LNCAP (cell line): ENCODE results near the gene FAM216A.

Experiments used
- TF ChIP-seq, protein P1 (sequence below): fragments of 450-650 bp; IDR thresholded peaks from 2 replicates; pipeline ENCODE4 v1.5.1; 2017; ENCODE audit warnings: mild to moderate bottlenecking

Gene FAM216A

DNA sequence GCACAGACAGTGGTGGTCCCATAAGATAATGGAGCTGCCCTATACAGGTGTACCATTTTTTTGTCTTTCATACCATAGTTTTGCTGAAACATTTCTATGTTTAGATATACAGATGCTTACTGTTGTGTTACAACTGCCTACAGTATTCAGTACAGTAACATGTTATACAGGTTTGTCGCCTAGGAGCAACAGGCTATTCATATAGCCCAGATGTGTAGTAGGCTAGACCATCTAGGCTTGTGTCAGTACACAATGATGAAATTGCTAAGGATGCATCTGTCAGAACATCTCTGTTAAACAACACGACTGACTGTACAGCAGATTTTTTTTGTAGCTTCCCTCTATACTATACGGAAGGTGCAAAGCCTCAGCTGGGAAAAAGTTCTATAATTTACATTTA is 64.0 kb downstream of the FAM216A start:
- TF ChIP-seq, protein P1, sequence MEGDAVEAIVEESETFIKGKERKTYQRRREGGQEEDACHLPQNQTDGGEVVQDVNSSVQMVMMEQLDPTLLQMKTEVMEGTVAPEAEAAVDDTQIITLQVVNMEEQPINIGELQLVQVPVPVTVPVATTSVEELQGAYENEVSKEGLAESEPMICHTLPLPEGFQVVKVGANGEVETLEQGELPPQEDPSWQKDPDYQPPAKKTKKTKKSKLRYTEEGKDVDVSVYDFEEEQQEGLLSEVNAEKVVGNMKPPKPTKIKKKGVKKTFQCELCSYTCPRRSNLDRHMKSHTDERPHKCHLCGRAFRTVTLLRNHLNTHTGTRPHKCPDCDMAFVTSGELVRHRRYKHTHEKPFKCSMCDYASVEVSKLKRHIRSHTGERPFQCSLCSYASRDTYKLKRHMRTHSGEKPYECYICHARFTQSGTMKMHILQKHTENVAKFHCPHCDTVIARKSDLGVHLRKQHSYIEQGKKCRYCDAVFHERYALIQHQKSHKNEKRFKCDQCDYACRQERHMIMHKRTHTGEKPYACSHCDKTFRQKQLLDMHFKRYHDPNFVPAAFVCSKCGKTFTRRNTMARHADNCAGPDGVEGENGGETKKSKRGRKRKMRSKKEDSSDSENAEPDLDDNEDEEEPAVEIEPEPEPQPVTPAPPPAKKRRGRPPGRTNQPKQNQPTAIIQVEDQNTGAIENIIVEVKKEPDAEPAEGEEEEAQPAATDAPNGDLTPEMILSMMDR: no peak

DNA sequence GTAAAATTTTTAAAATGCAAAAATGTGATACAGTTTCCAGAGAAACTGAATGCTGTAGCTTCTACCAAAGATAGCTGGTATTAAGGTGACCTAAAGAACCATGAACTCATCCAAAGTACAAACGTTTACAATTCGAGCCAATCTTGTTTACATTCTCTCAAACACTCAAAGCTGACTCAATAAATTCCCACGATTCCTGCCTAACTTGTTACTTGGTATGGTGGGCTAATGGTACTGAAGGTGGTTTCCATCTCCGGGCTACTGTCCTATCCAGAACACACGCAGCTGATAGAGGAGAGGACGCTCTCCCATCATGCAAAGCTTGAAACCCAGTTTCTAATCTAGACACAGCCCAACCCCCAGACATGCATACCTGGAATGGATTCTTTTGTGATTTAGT is 65.0 kb downstream of the FAM216A start:
- TF ChIP-seq, protein P1: no peak

DNA sequence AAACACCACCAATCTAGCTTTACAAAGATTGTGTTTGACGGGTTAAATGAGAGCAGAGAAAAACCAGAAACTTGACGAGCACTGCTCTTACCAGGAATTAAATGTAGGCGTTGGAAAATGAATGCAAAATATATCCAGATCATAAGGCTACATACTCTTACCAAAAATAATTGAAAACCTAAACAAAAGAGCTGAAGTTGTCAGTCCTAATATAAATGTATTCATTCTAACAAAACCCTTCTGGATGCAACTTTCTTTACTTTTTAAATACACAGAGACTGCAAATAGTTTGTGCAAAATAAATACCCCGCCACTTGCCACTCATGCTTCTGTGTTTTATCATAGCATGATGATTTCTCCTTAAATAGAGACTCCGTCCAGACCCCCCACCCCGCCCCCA is 66.2 kb downstream of the FAM216A start:
- TF ChIP-seq, protein P1: no peak

DNA sequence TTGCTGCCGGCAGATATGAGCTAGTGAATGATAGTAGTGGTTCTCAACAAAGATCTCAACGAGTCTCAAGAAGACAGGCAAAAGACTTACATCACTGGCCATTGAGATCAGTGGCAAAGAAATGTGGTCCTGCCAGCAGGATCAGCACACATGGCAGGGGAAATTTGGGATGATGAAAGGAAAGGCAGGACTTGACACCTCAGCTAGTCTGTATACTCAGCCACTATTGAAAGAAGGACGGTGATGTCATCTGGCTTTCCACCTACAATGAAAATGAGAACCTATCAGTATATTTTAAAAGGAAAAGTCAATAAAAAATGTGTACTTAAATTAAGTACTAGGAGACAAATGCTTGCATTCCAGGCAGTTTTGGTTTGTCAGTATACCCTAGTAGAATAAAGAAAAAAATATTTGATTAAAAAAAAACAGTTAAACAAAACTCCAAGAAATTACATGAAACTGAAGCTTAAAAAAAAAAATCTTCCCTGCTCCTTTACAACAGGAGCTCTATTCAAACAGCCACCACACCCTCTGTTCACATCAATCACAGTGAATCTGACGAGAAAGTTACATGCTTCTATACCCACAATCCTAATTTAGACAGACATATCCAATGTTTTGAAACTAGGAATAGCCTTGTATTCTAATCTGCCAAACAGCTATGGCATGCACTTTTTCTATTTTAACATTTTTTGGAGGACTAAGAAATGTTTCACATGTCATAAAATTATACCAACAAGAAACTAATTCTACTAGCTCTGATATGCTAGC is 68.4 kb downstream of the FAM216A start:
- TF ChIP-seq, protein P1: no peak

DNA sequence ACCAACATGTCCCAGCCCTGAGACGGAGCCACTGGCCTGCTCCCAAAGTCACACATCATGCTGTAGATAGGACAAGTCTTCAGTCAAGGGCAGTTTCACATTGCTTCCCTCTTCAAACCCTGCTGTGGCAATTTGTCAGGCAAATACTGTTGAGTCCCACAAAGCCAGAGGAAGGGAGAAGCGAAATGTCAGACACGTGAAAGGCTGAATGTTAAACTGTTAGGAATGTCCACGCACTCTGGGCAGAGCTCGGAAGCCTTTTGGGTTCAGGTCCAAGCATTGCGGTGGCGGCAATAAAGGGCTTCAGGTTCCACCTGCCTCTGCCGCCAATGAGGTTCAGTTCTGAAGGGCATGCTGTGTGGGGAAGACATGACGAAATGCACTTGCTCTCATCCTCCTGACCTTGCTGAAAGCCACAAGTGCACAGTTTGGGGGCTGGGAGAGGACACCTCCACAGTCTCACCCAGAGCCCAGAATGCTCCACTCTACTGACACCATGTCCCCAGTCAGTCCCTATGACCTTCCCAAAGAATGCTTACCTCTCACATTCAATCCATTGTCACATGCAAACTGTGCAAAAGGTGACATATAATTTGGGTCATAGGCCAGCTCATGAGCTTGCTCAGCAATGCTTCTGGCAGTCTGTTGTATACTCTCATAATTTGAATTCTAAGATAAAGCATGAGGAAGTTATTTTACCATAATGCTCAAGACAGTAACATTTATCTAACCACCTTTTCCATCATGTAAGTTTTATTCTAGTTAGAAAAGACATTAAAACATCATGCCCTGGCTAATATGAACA is 69.2 kb downstream of the FAM216A start:
- TF ChIP-seq, protein P1: no peak

DNA sequence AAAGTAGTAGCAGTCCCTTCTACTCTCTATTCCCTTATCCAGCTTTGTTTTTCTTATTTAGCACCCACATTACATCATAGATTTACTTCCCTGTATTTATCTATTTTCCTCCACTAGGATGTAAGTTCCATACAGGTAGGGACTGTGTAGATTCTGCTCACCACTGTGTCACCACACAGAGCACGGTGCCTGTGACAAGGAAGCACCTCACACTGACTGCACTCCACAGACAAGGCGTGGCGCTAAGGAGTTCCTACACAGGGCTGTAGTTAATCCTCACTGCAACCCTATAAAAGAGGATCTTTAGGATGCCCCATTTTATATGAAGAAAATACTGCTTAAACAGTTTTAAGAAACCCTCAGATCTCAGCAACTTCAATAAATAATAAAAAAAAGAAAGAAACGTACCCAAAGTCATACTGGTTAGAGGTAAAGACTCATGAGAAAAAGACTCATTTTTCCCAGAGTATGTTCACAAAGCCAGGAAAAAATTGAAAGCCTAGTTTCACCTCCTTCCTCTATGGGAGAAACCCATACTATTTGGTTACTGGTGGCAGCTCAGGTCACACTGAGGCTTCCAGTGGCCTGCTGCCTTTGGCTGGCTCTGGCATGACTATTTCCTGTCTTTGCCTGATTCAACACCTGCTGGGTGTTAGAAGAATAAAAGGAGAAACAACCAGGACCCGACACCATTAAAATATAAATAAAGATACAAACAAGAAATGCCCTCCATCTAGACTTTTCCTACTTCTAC is 70.4 kb downstream of the FAM216A start:
- TF ChIP-seq, protein P1: no peak
